Prostate gland (tissue), 2 donors: ENCODE data around the gene RNF186. TPM values are rescaled to one million over a fixed set of nuclear protein-coding genes. Genes with fewer than 3 reads are reported as not detected.

Source experiments
- DNase-seq: peaks from one replicate; pipeline ENCODE4 v3.0.0-alpha.2; 2019; ENCODE audit warnings: low spot score
- H3K27ac ChIP-seq, 2 donors: fragments of 200-600 bp; sonication (generic); 2 replicates each; pipeline ENCODE4 v1.5.1; 2017 to 2019
- H3K27me3 ChIP-seq: fragments of 200-600 bp; sonication (generic); replicated peaks from 2 replicates; pipeline ENCODE4 v1.5.1; 2019; ENCODE audit not compliant: insufficient read depth
- H3K36me3 ChIP-seq, 2 donors: fragments of 200-600 bp; sonication (generic); 1 replicate in 1 of 2; 2 replicates in 1 of 2; pipeline versions ENCODE4 v1.5.1 to v1.8.1; 2017 to 2019
- H3K4me1 ChIP-seq: fragments of 200-600 bp; sonication (generic); replicated peaks from 2 replicates; pipeline ENCODE4 v1.5.1; 2019
- H3K4me3 ChIP-seq, 2 donors: fragments of 200-600 bp; sonication (generic); 2 replicates each; pipeline ENCODE4 v1.5.1; 2017 to 2019
- H3K9me3 ChIP-seq: fragments of 200-600 bp; sonication (generic); 2 replicates; pipeline ENCODE4 v1.5.1; 2017
- POLR2A ChIP-seq: fragments of 450-650 bp; IDR thresholded peaks from one replicate; pipeline ENCODE4 v1.6.1; 2016; ENCODE audit warnings: antibody characterized with exemption, mild to moderate bottlenecking
- POLR2AphosphoS5 ChIP-seq: sonication (generic); formaldehyde crosslinking; IDR thresholded peaks from one replicate; pipeline ENCODE4 v1.6.1; 2017; ENCODE audit warnings: antibody characterized with exemption
- WGBS: methylation state at CpG from one replicate; pipeline ENCODE4 v1.1.5; 2018; 5-methylcytosine and 5-hydroxymethylcytosine counted together
- intact Hi-C: fragments of 100-400 bp; cut with DNase I; formaldehyde crosslinking; loops from one replicate; pipeline ENCODE4 v1.14.2; 2022
- total RNA-seq, 2 donors: library from RNA; depleted of rRNA; stranded (reverse); fragments of >200 nt; gene quantifications; one replicate each; pipeline ENCODE4 v1.1.0, GENCODE V29; 2016
- TF ChIP-seq, protein P1 (sequence below), 4 experiments: fragments of 200-600 bp in 2 of 4; fragments of 450-650 bp in 2 of 4; sonication (generic) in 2 of 4; IDR thresholded peaks; 1 replicate in 3 of 4; 2 replicates in 1 of 4; pipeline ENCODE4 v1.5.1; 2016 to 2019; ENCODE audit warnings: antibody characterized with exemption in 4 of 4, mild to moderate bottlenecking in 2 of 4, moderate library complexity in 2 of 4

RNF186 gene
- total RNA-seq, 2 donors from 2014 or later: not detected

DNA sequence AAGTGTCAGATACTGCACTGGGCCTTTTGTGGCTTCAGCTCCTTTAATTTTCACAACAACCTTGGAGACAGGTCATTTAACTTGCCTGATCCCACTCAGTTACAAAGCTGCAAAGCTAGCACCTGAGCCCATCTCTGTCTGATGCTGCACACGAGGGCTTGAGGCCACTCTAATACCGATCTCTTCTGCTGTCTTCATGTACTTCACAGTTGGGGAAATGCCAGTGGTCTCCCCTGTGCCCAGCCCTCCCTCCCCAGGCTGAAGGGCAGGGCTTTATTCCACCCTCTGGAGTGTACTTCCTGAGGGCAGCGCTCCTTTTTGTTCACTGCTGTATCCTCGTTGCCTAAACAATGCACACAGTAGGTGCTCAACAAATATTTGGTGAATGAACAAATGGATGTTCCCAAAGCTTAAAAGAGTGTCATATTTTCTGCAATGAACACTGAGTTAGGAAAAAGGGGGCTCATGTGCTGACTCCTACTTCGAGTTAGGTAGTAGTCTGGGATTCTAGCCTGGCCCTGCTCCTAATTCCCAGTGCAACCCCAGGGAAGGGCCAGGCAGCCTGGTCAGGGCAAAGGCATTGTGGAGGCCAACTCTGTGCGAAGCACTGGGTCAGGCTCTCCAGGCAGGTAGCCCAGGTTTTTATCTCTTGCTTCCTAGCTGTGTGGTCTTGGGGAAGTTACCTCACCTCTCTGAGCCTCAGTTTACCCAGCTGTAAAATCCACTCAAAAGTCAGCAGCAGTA lies 16.4 kb downstream of the RNF186 start:
- H3K9me3 ChIP-seq: no peaks in the 10 kb centered on the region
- DNase-seq: no peak
- H3K27me3 ChIP-seq: no peaks in the 10 kb centered on the region
- H3K36me3 ChIP-seq: no peaks in the 10 kb centered on the region
- 59% methylated on average over 6 of the region's 6 CpGs for WGBS
- TF ChIP-seq, protein P1, sequence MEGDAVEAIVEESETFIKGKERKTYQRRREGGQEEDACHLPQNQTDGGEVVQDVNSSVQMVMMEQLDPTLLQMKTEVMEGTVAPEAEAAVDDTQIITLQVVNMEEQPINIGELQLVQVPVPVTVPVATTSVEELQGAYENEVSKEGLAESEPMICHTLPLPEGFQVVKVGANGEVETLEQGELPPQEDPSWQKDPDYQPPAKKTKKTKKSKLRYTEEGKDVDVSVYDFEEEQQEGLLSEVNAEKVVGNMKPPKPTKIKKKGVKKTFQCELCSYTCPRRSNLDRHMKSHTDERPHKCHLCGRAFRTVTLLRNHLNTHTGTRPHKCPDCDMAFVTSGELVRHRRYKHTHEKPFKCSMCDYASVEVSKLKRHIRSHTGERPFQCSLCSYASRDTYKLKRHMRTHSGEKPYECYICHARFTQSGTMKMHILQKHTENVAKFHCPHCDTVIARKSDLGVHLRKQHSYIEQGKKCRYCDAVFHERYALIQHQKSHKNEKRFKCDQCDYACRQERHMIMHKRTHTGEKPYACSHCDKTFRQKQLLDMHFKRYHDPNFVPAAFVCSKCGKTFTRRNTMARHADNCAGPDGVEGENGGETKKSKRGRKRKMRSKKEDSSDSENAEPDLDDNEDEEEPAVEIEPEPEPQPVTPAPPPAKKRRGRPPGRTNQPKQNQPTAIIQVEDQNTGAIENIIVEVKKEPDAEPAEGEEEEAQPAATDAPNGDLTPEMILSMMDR (IDR thresholded peaks at IDR 0.05): no peak
- TF ChIP-seq POLR2A: no peak
- no peak for TF ChIP-seq POLR2AphosphoS5
- H3K4me3 ChIP-seq: peak overlapping the region; percentile 57 to 65
- peaks cover 7% of the 10 kb centered on the region for H3K4me1 ChIP-seq
- H3K27ac ChIP-seq: peak overlapping the region; percentile 84 to 94
- intact Hi-C loops: no loop called here

DNA sequence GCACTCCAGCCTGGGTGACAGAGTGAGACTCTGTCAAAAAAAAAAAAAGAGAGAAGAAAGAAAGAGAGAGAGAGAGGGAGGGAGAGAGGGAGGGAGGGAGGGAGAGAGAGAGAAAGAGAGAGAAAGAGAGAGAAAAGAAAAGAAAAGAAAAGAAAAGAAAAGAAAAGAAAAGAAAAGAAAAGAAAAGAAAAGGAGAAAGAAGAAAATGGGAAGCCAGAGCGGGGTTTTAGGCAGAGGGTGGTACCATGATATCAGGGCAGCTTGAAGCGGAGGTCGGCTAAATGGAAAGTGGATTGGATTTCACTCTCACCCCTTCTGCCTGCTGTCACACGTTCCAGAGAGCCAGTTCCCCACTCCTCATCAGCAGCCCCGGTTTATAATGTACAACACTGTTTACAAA lies 17.3 kb downstream of the RNF186 start:
- intact Hi-C loops: no loop called here
- H3K9me3 ChIP-seq: no peaks in the 10 kb centered on the region
- H3K4me3 ChIP-seq: no peak overlapping the region
- H3K36me3 ChIP-seq: peaks cover 0 to 4% of the 10 kb centered on the region in 2 donors
- DNase-seq: no peak
- H3K27me3 ChIP-seq: no peaks in the 10 kb centered on the region
- 28% methylated on average over 5 of the region's 5 CpGs for WGBS
- TF ChIP-seq POLR2AphosphoS5: no peak
- TF ChIP-seq POLR2A: no peak
- TF ChIP-seq, protein P1 (IDR thresholded peaks at IDR 0.05): no peak
- H3K27ac ChIP-seq: peak overlapping the region; percentile 84 to 94
- H3K4me1 ChIP-seq: peaks cover 7% of the 10 kb centered on the region

DNA sequence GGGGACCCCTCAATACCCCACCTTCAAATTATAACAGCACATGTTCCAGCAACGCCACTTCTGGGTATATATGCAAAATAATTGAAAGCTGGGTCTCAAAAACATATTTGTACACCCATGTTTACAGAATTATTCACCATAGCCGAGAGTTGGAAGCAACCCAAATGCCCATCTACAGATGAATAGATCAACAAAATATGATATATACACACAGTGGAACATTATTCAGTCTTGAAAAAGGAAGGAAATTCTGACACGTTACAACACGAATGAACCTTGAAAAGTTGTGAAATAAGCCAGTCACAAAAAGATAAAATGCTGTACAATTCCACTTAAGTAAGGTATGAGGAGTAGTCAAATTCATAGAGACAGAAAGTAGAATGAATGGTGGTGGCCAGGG lies 20.5 kb downstream of the RNF186 start:
- no peaks in the 10 kb centered on the region for H3K9me3 ChIP-seq
- intact Hi-C loops: no loop called here
- no peak for TF ChIP-seq POLR2A
- TF ChIP-seq POLR2AphosphoS5: no peak
- TF ChIP-seq, protein P1 (IDR thresholded peaks at IDR 0.05): no peak

GRCh38 chr1:19793360-19794046 lies 21.6 kb downstream of the RNF186 start:
- Histone ChIP-seq H3K4me1 (no peaks in the 10 kb centered on the region), H3K36me3 (peaks cover 0 to 4% of the 10 kb centered on the region in 2 donors), H3K9me3 (no peaks in the 10 kb centered on the region), H3K27me3 (no peaks in the 10 kb centered on the region), H3K4me3 (no peak overlapping the region), H3K27ac (no peak overlapping the region)
- no peak for DNase-seq
- intact Hi-C loops: no loop called here
- WGBS: 78% methylated on average over 6 of the region's 6 CpGs
- TF ChIP-seq POLR2AphosphoS5: no peak
- TF ChIP-seq, protein P1 (IDR thresholded peaks at IDR 0.05): no peak
- no peak for TF ChIP-seq POLR2A

More for the DNA sequence above, 20.5 kb downstream of the RNF186 start:
- peaks cover 0 to 4% of the 10 kb centered on the region in 2 donors for H3K36me3 ChIP-seq
- H3K27ac ChIP-seq: no peak overlapping the region
- 80% methylated on average over 4 of the region's 4 CpGs for WGBS
- H3K4me3 ChIP-seq: no peak overlapping the region
- no peaks in the 10 kb centered on the region for H3K27me3 ChIP-seq
- H3K4me1 ChIP-seq: peaks cover 7% of the 10 kb centered on the region
- DNase-seq: no peak
